ENCODE results near the gene MOAP1.

- TF ChIP-seq ZNF263 (CRISPR knock-in tag; IDR thresholded peaks at IDR 0.05; ENCODE audit: low read depth) (no peak), MAX (CRISPR knock-in tag; IDR thresholded peaks at IDR 0.05) (no peak)
- TF ChIP-seq, protein P1, sequence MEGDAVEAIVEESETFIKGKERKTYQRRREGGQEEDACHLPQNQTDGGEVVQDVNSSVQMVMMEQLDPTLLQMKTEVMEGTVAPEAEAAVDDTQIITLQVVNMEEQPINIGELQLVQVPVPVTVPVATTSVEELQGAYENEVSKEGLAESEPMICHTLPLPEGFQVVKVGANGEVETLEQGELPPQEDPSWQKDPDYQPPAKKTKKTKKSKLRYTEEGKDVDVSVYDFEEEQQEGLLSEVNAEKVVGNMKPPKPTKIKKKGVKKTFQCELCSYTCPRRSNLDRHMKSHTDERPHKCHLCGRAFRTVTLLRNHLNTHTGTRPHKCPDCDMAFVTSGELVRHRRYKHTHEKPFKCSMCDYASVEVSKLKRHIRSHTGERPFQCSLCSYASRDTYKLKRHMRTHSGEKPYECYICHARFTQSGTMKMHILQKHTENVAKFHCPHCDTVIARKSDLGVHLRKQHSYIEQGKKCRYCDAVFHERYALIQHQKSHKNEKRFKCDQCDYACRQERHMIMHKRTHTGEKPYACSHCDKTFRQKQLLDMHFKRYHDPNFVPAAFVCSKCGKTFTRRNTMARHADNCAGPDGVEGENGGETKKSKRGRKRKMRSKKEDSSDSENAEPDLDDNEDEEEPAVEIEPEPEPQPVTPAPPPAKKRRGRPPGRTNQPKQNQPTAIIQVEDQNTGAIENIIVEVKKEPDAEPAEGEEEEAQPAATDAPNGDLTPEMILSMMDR (IDR thresholded peaks at IDR 0.05) = no peak
Measured at GRCh38 chr14:93146119-93146518, 38.6 kb downstream of the MOAP1 start.
